ENCODE measurements around the gene ZEB2. TPM values are rescaled to one million over a fixed set of nuclear protein-coding genes. Genes with fewer than 3 reads are reported as not detected.

ZEB2 gene
- total and polyA plus RNA-seq, 10 of the 15 experiments (the other 5 are each of a cell fraction or from before 2014, with no cell fraction given), result 0.14 to 3.2 (median 0.84) TPM

DNA sequence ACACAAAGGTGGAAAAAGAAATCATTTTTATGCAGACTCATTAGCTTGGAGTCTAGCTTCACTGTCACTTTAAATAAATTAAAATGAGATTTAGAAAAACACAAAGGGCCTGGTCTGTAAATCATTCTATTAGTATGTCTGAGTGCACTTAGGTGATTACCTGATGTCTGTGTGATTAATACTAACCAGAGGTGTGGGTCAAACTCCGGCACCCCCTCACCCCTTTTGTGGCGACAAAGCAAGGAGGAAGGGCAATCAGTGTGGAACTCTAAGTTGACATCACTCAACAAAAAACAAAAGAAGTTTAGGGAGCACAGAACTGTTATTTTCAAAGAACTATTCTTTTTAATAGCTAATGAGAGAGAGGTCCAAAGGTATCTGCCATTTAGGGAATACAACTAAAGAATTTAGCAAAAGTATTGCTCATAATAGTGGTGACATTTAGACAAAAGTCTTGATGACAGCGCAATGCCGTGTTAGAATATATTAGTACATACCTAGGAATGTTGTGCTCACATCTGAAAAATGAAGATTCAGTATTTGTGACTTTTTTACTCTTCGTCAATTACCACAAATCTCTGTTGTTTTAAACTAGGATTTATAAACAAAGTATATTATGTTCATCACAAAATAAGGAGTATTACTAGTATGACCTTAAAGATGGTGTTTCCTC, 66.3 kb downstream of the ZEB2 start:
- no peaks in the 10 kb centered on the region for H3K36me3 ChIP-seq (ENCODE audit: control insufficient read depth in 2 of 2, insufficient read depth in 2 of 2, low read length in 1 of 2)
- peaks cover 4% of the 10 kb centered on the region; the same call in 1 of the 2 replicates for H4K20me1 ChIP-seq (ENCODE audit: control insufficient read depth, insufficient read depth)
- intact Hi-C loops (cut with micrococcal nuclease; ENCODE audit: unreplicated experiment) (no loop called here), in situ Hi-C loops (cut with MboI) (no loop called here)
- FAIRE-seq (no peak), DNase-seq (ENCODE audit: low read depth, low spot score) (no peak), ATAC-seq (no peak)
- no peak overlapping the region for H3K9ac ChIP-seq (ENCODE audit: control insufficient read depth, insufficient read depth, low read length)
- ChIA-PET POLR2A (no interaction called here), RAD21 (ENCODE audit: unreplicated experiment) (no interaction called here), CTCF (interaction anchor here (1.1 to 2.6 kb wide), 2 partner anchors 10 to 23 kb away, joined by 3 to 9 read pairs; no protein-coding TSS in a partner anchor), SMC1A (ENCODE audit: uncharacterized antibody, unreplicated experiment) (no interaction called here)
- whole genome bisulfite sequencing (ENCODE audit: insufficient coverage, insufficient replicate concordance, low lambda C conversion rate, missing lambda C conversion rate), result 86% methylated on average over 5 of the region's 5 CpGs
- no peak overlapping the region for H2AFZ ChIP-seq (ENCODE audit: control insufficient read depth, low read depth, low read length)
- H3K27ac ChIP-seq (ENCODE audit: control insufficient read depth, insufficient read depth), result no peak overlapping the region
- peaks cover 4% of the 10 kb centered on the region in 2 experiments; a peak in 2 of 4 replicates for H3K27me3 ChIP-seq (replicated peaks in 1 of 2; ENCODE audit: control insufficient read depth in 2 of 2, insufficient read depth in 2 of 2, low read length in 1 of 2)
- H3K4me3 ChIP-seq, result no peak overlapping the region
- BruUV-seq (replicated peaks), result no TSS peak
- H3K79me2 ChIP-seq (ENCODE audit: control insufficient read depth, insufficient read depth, low read length), result no peaks in the 10 kb centered on the region
- no peaks in the 10 kb centered on the region for H3K9me3 ChIP-seq (replicated peaks; ENCODE audit: control insufficient read depth, insufficient read depth, low read length)
- no peaks in the 10 kb centered on the region; the same call in 1 of the 2 replicates for H3K4me1 ChIP-seq (ENCODE audit: control insufficient read depth, insufficient read depth, low read length)
- TF ChIP-seq SREBF2 (IDR thresholded peaks at IDR 0.05; ENCODE audit: low read length), result no peak
- TF ChIP-seq PAX8 (IDR thresholded peaks at IDR 0.05), result no peak
- no peak for TF ChIP-seq SUZ12 (IDR thresholded peaks at IDR 0.05; ENCODE audit: unreplicated experiment)
- TF ChIP-seq NFIC (IDR thresholded peaks at IDR 0.05; ENCODE audit: low read depth, low read length), result no peak
- TF ChIP-seq PAX5 (IDR thresholded peaks at IDR 0.05; ENCODE audit: borderline replicate concordance, low read depth, low read length), result no peak
- no peak for TF ChIP-seq DPF2 (IDR thresholded peaks at IDR 0.05)
- TF ChIP-seq SMAD5 (IDR thresholded peaks at IDR 0.05; ENCODE audit: low read depth), result no peak
- TF ChIP-seq RAD51 (IDR thresholded peaks at IDR 0.05), result no peak
- TF ChIP-seq SIX5 (IDR thresholded peaks at IDR 0.05; ENCODE audit: low read depth, low read length, severe bottlenecking), result no peak
- no peak for TF ChIP-seq YBX1 (IDR thresholded peaks at IDR 0.05)
- TF ChIP-seq, protein P1, sequence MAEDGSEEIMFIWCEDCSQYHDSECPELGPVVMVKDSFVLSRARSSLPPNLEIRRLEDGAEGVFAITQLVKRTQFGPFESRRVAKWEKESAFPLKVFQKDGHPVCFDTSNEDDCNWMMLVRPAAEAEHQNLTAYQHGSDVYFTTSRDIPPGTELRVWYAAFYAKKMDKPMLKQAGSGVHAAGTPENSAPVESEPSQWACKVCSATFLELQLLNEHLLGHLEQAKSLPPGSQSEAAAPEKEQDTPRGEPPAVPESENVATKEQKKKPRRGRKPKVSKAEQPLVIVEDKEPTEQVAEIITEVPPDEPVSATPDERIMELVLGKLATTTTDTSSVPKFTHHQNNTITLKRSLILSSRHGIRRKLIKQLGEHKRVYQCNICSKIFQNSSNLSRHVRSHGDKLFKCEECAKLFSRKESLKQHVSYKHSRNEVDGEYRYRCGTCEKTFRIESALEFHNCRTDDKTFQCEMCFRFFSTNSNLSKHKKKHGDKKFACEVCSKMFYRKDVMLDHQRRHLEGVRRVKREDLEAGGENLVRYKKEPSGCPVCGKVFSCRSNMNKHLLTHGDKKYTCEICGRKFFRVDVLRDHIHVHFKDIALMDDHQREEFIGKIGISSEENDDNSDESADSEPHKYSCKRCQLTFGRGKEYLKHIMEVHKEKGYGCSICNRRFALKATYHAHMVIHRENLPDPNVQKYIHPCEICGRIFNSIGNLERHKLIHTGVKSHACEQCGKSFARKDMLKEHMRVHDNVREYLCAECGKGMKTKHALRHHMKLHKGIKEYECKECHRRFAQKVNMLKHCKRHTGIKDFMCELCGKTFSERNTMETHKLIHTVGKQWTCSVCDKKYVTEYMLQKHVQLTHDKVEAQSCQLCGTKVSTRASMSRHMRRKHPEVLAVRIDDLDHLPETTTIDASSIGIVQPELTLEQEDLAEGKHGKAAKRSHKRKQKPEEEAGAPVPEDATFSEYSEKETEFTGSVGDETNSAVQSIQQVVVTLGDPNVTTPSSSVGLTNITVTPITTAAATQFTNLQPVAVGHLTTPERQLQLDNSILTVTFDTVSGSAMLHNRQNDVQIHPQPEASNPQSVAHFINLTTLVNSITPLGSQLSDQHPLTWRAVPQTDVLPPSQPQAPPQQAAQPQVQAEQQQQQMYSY (CRISPR knock-in tag; IDR thresholded peaks at IDR 0.05), result no peak
- TF ChIP-seq NR2F1 (conservative IDR thresholded peaks at IDR 0.05), result no peak
- TF ChIP-seq TCF7 (IDR thresholded peaks at IDR 0.05; ENCODE audit: borderline replicate concordance), result no peak
- no peak for TF ChIP-seq SRF (IDR thresholded peaks at IDR 0.05; ENCODE audit: low read depth in 2 of 2, low read length in 2 of 2)
- no peak for TF ChIP-seq RCOR1 (conservative IDR thresholded peaks at IDR 0.05; ENCODE audit: low read depth, low read length)
- TF ChIP-seq RB1 (IDR thresholded peaks at IDR 0.05; ENCODE audit: borderline replicate concordance), result no peak
- no peak for TF ChIP-seq ATF7 (IDR thresholded peaks at IDR 0.05; ENCODE audit: low read depth)
- TF ChIP-seq CHD4 (IDR thresholded peaks at IDR 0.05), result no peak
- TF ChIP-seq ZNF622 (IDR thresholded peaks at IDR 0.05), result no peak
- H3K4me2 ChIP-seq (ENCODE audit: control insufficient read depth, insufficient read depth), result no peak overlapping the region

Measured in GM12878 (cell line).